Measurements from ENCODE around the gene NPTX1.
A peak's percentile ranks its signal among the peaks of the same experiment; 100 is the strongest.

Gene NPTX1

DNA sequence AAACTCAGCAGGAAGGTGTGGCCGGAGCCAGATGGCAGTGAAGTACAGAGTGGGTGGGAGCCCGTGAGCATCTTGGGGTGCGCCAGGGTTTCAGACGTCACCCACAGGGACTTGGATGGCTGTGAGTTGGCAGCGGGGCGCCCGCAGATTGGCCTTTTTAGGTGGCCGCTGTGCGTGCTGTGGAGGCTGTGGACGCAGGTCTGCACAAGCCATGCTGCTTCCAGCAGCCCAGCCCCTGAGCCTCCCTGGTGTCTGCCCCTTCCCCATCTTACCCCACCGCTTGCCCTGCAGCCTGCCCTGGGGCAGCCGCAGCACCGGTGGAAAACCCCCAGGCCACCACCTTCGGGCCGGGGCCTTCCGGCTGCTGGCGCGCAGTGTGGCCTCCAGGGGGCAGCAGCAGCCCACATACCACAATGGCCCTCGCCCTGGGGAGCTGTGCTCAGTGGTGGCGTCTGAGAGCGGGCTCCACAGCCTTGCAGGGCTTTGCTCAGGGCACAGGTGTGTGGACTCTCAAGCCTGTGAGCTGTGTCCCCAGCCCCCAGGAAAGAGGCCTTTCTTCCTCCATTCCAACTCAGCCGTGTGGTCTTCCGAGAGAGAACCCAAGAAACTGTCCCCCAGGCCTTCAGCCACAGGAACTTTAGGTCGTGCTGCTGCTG lies 49.6 kb downstream of the NPTX1 start:
- peak; percentile 77 for DNase-seq (ENCODE audit: low read depth)

GRCh38 chr17:80425835-80426426 lies 50.5 kb downstream of the NPTX1 start:
- DNase-seq (ENCODE audit: low read depth), result no peak

- DNase-seq (ENCODE audit: low read depth), result no peak
Measured at GRCh38 chr17:80424878-80425765, 51.3 kb downstream of the NPTX1 start.

GRCh38 chr17:80424261-80424660 lies 52.1 kb downstream of the NPTX1 start:
- DNase-seq (ENCODE audit: low read depth), result no peak

DNA sequence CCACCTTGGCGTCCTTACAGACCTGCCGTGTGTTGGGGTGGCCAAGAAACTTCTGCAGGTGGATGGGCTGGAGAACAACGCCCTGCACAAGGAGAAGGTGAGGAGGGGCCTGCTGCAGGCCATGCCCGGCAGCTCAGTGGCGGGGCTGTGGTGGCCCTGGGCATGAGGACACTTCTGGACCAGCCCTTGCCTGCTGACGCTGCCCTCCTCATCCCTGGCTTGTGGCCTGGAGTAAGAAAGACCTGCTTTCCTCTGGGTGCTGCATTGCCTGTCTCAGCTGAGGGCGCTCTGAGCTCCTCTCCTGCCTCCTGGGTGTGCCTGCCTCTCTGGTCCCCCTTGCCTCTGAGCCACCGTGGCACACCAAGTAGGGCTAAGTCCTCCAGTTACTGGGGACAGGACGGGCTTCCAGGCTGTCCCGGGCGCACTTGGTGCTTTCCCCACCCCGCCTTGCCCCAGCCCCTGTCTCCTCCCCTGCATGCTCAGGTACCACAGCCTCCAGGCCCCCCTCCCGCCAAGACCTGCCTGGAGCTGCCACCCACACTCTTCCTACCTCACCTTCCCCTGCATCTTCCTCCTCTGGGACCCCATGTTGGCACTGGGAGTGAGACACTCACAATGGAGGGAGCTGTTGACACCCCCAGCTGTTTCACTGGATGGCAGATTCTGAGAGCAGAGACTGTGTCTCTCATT lies 52.7 kb downstream of the NPTX1 start:
- DNase-seq (ENCODE audit: low read depth), result no peak

GRCh38 chr17:80422981-80423380 lies 53.4 kb downstream of the NPTX1 start:
- DNase-seq (ENCODE audit: low read depth), result no peak

DNA sequence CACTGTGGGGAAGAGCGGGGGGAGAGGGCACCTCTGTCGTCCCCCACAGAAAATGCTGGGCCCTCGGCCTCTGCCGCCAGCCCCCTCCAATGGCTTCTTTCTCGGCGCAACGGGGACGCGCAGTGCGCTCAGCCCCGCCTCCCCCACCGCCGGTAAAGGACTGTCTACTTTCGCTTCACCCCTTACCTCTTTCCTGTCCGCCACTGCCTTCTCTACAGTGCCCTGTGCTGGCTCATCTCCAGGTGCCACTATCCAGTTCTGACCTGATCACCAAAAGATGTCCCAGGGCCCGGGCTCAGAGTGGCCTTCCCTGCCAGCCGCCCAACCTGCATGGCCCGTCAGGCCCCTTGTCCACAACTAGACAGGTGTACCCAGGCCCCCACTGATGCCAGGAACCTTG lies 54.1 kb downstream of the NPTX1 start:
- no peak for DNase-seq (ENCODE audit: low read depth)

- no peak for DNase-seq (ENCODE audit: low read depth)
Measured at GRCh38 chr17:80421381-80422090, 54.9 kb downstream of the NPTX1 start.

DNA sequence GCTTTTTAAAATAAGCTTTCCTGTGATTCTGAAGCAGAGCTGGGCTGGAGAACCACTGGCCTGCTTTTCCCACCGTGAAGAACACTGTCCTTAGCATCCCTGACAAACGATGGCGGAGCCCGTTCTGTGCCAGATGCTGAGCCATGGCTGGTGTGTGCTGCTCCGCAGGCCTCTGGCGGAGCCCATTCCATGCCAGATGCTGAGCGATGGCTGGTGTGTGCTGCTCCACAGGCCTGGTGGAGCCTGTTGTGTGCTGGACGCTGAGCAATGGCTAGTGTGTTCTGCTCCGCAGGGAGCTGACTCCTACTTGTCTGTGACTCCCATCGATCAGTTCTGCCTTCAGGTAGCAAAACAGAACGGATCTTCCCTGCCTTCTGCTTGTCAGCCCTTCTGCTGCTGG lies 57.2 kb downstream of the NPTX1 start:
- no peak for DNase-seq (ENCODE audit: low read depth)

DNA sequence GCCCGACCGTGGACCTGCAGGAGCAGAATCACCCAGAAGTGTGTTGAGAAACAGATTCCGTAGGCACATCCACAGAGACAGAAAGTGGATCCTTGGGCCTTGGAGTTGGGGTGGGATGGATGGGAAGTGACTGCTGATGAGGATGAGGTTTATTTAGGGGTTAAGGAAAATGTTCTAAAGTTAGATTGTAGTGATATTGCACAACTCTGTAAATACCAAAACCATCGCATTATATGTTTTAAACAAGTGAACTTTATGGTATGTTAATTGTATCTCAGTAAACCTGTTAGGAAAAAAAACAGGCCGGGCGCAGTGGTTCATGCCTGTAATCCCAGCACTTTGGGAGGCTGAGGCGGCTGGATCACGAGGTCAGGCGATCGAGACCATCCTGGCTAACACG lies 57.8 kb downstream of the NPTX1 start:
- no peak for DNase-seq (ENCODE audit: low read depth)
